ENCODE data around the gene CCDC63. TPM values are rescaled to one million over a fixed set of nuclear protein-coding genes. Genes with fewer than 3 reads are reported as not detected.

The CCDC63 gene
- total and polyA plus RNA-seq, 2 donors (not counting 3 experiments of a cell fraction or from before 2014, with no cell fraction given): not detected

- Histone ChIP-seq H4K20me1 (replicated peaks; ENCODE audit: control insufficient read depth, extremely low read depth, insufficient read depth, low read length) (no peaks in the 10 kb centered on the region), H2AFZ (ENCODE audit: low read depth, low read length) (no peak overlapping the region), H3K9me1 (replicated peaks; ENCODE audit: control insufficient read depth, extremely low read depth, insufficient read depth, low read length) (no peaks in the 10 kb centered on the region), H3K9me3 (replicated peaks; ENCODE audit: control insufficient read depth, insufficient read depth, low read length) (no peaks in the 10 kb centered on the region), H3K36me3 (ENCODE audit: control insufficient read depth in 2 of 2, extremely low read depth in 1 of 2, insufficient read depth in 2 of 2, low read length in 2 of 2) (no peaks in the 10 kb centered on the region), H3K27me3 (ENCODE audit: control insufficient read depth in 2 of 2, insufficient read depth in 2 of 2, low read length in 2 of 2) (peaks cover 1 to 3% of the 10 kb centered on the region in 2 experiments), H3K4me1 (ENCODE audit: control insufficient read depth, extremely low read depth, insufficient read depth, low read length) (no peaks in the 10 kb centered on the region), H3K4me2 (ENCODE audit: insufficient read depth, low read length) (no peak overlapping the region), H3K79me2 (ENCODE audit: control insufficient read depth, insufficient read depth, low read length) (no peaks in the 10 kb centered on the region), H3K9ac (replicated peaks; ENCODE audit: extremely low read depth, insufficient read depth, low read length) (no peak overlapping the region), H3K27ac (ENCODE audit: insufficient read depth, low read depth, low read length) (no peak overlapping the region), H3K4me3 (replicated peaks in 1 of 3; ENCODE audit: insufficient read depth in 1 of 3, low read depth in 1 of 3, low read length in 3 of 3) (no peak overlapping the region)
- TF ChIP-seq FOS (IDR thresholded peaks at IDR 0.05; ENCODE audit: borderline replicate concordance, insufficient read depth, low read length) (no peak), EZH2 (IDR thresholded peaks at IDR 0.05; ENCODE audit: borderline replicate concordance, low read depth, low read length, severe bottlenecking) (no peak), POLR2A (IDR thresholded peaks at IDR 0.05; ENCODE audit: low read depth, low read length) (no peak), MYC (IDR thresholded peaks at IDR 0.05; ENCODE audit: low read depth, low read length) (no peak)
- DNase-seq (ENCODE audit: low read depth, low spot score) (no peak), FAIRE-seq (no peak)
- BruUV-seq (replicated peaks): no TSS peak
- POLR2A ChIA-PET: no interaction called here
- CTCF ChIA-PET: no interaction called here
- dilution Hi-C loops (cut with MboI; ENCODE audit: extremely low pct_ligation_motif_present, low sequenced_read_pairs): no loop called here
- intact Hi-C loops (cut with micrococcal nuclease): no loop called here
Measured at GRCh38 chr12:110874351-110874750, 27.6 kb downstream of the CCDC63 start.

GRCh38 chr12:110874781-110875180 lies 28.0 kb downstream of the CCDC63 start:
- Histone ChIP-seq H3K9ac (replicated peaks; ENCODE audit: extremely low read depth, insufficient read depth, low read length) (no peak overlapping the region), H3K4me2 (ENCODE audit: insufficient read depth, low read length) (no peak overlapping the region), H3K36me3 (ENCODE audit: control insufficient read depth in 2 of 2, extremely low read depth in 1 of 2, insufficient read depth in 2 of 2, low read length in 2 of 2) (no peaks in the 10 kb centered on the region), H3K4me1 (ENCODE audit: control insufficient read depth, extremely low read depth, insufficient read depth, low read length) (no peaks in the 10 kb centered on the region), H2AFZ (ENCODE audit: low read depth, low read length) (no peak overlapping the region), H3K9me3 (replicated peaks; ENCODE audit: control insufficient read depth, insufficient read depth, low read length) (no peaks in the 10 kb centered on the region), H3K79me2 (ENCODE audit: control insufficient read depth, insufficient read depth, low read length) (no peaks in the 10 kb centered on the region), H3K9me1 (replicated peaks; ENCODE audit: control insufficient read depth, extremely low read depth, insufficient read depth, low read length) (no peaks in the 10 kb centered on the region), H3K4me3 (replicated peaks in 1 of 3; ENCODE audit: insufficient read depth in 1 of 3, low read depth in 1 of 3, low read length in 3 of 3) (no peak overlapping the region), H3K27me3 (ENCODE audit: control insufficient read depth in 2 of 2, insufficient read depth in 2 of 2, low read length in 2 of 2) (peaks cover 1 to 3% of the 10 kb centered on the region in 2 experiments), H3K27ac (ENCODE audit: insufficient read depth, low read depth, low read length) (no peak overlapping the region), H4K20me1 (replicated peaks; ENCODE audit: control insufficient read depth, extremely low read depth, insufficient read depth, low read length) (no peaks in the 10 kb centered on the region)
- FAIRE-seq: no peak
- POLR2A ChIA-PET: no interaction called here
- BruUV-seq (replicated peaks): no TSS peak
- intact Hi-C loops (cut with micrococcal nuclease) (no loop called here), dilution Hi-C loops (cut with MboI; ENCODE audit: extremely low pct_ligation_motif_present, low sequenced_read_pairs) (no loop called here)
- TF ChIP-seq EZH2 (IDR thresholded peaks at IDR 0.05; ENCODE audit: borderline replicate concordance, low read depth, low read length, severe bottlenecking) (no peak), CTCF (IDR thresholded peaks at IDR 0.05; ENCODE audit: extremely low read depth in 1 of 2, insufficient read depth in 1 of 2, low read depth in 1 of 2, low read length in 2 of 2) (no peak), POLR2AphosphoS5 (IDR thresholded peaks at IDR 0.05; ENCODE audit: insufficient read depth, low read depth, low read length) (no peak), MYC (IDR thresholded peaks at IDR 0.05; ENCODE audit: low read depth, low read length) (no peak), MAX (IDR thresholded peaks at IDR 0.05; ENCODE audit: insufficient read depth, insufficient read length) (no peak), GATA2 (IDR thresholded peaks at IDR 0.05; ENCODE audit: insufficient read depth, insufficient read length, low read depth, low read length) (no peak), JUN (IDR thresholded peaks at IDR 0.05; ENCODE audit: borderline replicate concordance, insufficient read depth, insufficient read length, low read depth) (no peak), FOS (IDR thresholded peaks at IDR 0.05; ENCODE audit: borderline replicate concordance, insufficient read depth, low read length) (no peak), POLR2A (IDR thresholded peaks at IDR 0.05; ENCODE audit: low read depth, low read length) (no peak)
- no peak for DNase-seq (ENCODE audit: low read depth, low spot score)
- CTCF ChIA-PET: no interaction called here

Measured in endothelial cell of umbilical vein (primary cell).